Stomach (tissue), 9 donors: ENCODE data around the gene CORO2B. TPM values are rescaled to one million over a fixed set of nuclear protein-coding genes. Genes with fewer than 3 reads are reported as not detected.

Source experiments
- DNase-seq, 2 donors: peaks; one replicate each; pipeline versions ENCODE4 v3.0.0 to v3.0.0-alpha.2; 2013 to 2019
- H3K27ac ChIP-seq, 5 donors: fragments of 200-600 bp in 4 of 5; sonication (generic) in 4 of 5; one replicate each; pipeline ENCODE4 v1.5.1; 2013 to 2019; ENCODE audit warnings: mild to moderate bottlenecking in 1 of 5, moderate library complexity in 1 of 5
- H3K27me3 ChIP-seq, 3 donors: fragments of 200-600 bp; sonication (generic); one replicate each; pipeline ENCODE4 v1.5.1; 2017 to 2019; ENCODE audit warnings: mixed run types in 1 of 3
- H3K36me3 ChIP-seq, 4 donors: fragments of 200-600 bp; sonication (generic); 1 replicate in 3 of 4; 2 replicates in 1 of 4; pipeline ENCODE4 v1.5.1; 2016 to 2019
- H3K4me1 ChIP-seq, 4 donors: fragments of 200-600 bp; sonication (generic); one replicate each; pipeline ENCODE4 v1.5.1; 2016 to 2019
- H3K4me3 ChIP-seq, 4 donors: fragments of 200-600 bp; sonication (generic) in 3 of 4; one replicate each; pipeline ENCODE4 v1.5.1; 2016 to 2019; ENCODE audit warnings: mild to moderate bottlenecking in 1 of 4
- H3K9me3 ChIP-seq, 4 donors: fragments of 200-600 bp; sonication (generic); one replicate each; pipeline ENCODE4 v1.5.1; 2016 to 2019
- EP300 ChIP-seq: sonication (generic); formaldehyde crosslinking; IDR thresholded peaks from one replicate; pipeline ENCODE4 v1.6.1; 2017; ENCODE audit warnings: antibody characterized with exemption
- POLR2A ChIP-seq, 4 donors: fragments of 450-650 bp; IDR thresholded peaks; one replicate each; pipeline ENCODE4 v1.6.1; 2016; ENCODE audit warnings: antibody characterized with exemption in 4 of 4, control low read depth in 2 of 4, mild to moderate bottlenecking in 1 of 4, moderate library complexity in 1 of 4
- POLR2AphosphoS5 ChIP-seq, 3 donors: sonication (generic); formaldehyde crosslinking; IDR thresholded peaks; one replicate each; pipeline ENCODE4 v1.6.1; 2016; ENCODE audit warnings: antibody characterized with exemption in 3 of 3
- WGBS, 5 donors: extraction: QIAGEN DNeasy Blood & Tissue Kit in 3 of 5; methylation state at CpG; one replicate each; pipeline versions ENCODE4 v1.1.5 to v1.1.7; 2013 to 2018; 5-methylcytosine and 5-hydroxymethylcytosine counted together
- intact Hi-C: fragments of 100-400 bp; cut with DNase I; formaldehyde crosslinking; loops from one replicate; pipeline ENCODE4 v1.15.1; 2023; ENCODE audit warnings: low total_unique reads
- polyA plus RNA-seq, 3 donors: library from polyadenylated mRNA; stranded (reverse); fragments of 200-250 nt; gene quantifications; one replicate each; pipeline ENCODE4 v1.2.3, GENCODE V29; 2013
- total RNA-seq, 5 donors: library from RNA; depleted of rRNA; stranded (reverse); fragments of >200 nt; gene quantifications; one replicate each; pipeline versions ENCODE4 v1.1.0 to v1.2.3, GENCODE V29; 2014 to 2016
- TF ChIP-seq, protein P1 (sequence below), 7 experiments: fragments of 450-650 bp in 4 of 7; fragments of 200-600 bp in 3 of 7; sonication (generic) in 3 of 7; IDR thresholded peaks; one replicate each; pipeline ENCODE4 v1.5.1; 2016 to 2019; ENCODE audit warnings: antibody characterized with exemption in 7 of 7, control low read depth in 2 of 7, mild to moderate bottlenecking in 1 of 7
- donor health status: healthy with polysubstance abuse.
- donor health status: Bipolar disorder and iron deficiency.
- donor health status: healthy.

CORO2B gene
- total and polyA plus RNA-seq, 8 donors: 0.89 to 3.7 (median 2.3) TPM; not detected in 1

DNA sequence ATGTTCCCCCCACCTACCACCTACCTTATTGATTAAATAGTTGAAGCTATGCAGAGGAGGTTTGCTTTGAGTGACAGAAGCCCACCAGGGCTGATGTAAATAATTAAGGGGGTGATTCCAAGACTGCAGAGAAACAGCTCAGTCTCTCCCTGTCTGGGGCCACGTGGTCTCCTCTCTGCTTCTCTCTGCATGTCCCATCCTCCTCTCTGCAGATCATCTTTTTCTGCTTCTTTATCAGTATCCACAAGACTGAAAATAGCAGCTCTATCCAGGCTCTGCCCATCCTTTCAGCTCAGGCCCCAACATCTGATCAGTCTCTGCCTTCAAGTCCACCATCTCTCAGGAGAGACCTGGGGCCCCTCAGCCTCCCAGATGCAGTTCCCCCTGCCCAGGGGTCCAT, 131.1 kb downstream of the CORO2B start:
- H3K27ac ChIP-seq: no peak overlapping the region
- intact Hi-C loops: no loop called here
- no peaks in the 10 kb centered on the region for H3K27me3 ChIP-seq
- H3K36me3 ChIP-seq: peaks cover 0 to 16% (median 2%) of the 10 kb centered on the region in 4 donors
- no peak overlapping the region for H3K4me3 ChIP-seq
- TF ChIP-seq, protein P1, sequence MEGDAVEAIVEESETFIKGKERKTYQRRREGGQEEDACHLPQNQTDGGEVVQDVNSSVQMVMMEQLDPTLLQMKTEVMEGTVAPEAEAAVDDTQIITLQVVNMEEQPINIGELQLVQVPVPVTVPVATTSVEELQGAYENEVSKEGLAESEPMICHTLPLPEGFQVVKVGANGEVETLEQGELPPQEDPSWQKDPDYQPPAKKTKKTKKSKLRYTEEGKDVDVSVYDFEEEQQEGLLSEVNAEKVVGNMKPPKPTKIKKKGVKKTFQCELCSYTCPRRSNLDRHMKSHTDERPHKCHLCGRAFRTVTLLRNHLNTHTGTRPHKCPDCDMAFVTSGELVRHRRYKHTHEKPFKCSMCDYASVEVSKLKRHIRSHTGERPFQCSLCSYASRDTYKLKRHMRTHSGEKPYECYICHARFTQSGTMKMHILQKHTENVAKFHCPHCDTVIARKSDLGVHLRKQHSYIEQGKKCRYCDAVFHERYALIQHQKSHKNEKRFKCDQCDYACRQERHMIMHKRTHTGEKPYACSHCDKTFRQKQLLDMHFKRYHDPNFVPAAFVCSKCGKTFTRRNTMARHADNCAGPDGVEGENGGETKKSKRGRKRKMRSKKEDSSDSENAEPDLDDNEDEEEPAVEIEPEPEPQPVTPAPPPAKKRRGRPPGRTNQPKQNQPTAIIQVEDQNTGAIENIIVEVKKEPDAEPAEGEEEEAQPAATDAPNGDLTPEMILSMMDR (IDR thresholded peaks at IDR 0.05): no peak
- TF ChIP-seq POLR2AphosphoS5 (IDR thresholded peaks at IDR 0.05): no peak
- no peak for TF ChIP-seq EP300
- no peak for TF ChIP-seq POLR2A (IDR thresholded peaks at IDR 0.05)
- H3K9me3 ChIP-seq: no peaks in the 10 kb centered on the region
- H3K4me1 ChIP-seq: peaks cover 0 to 2% (median 0%) of the 10 kb centered on the region in 4 donors
- DNase-seq: no peak
- 54 to 77% (median 61%) methylated on average over 1 of the region's 1 CpG for WGBS, 5 donors

- TF ChIP-seq POLR2A (IDR thresholded peaks at IDR 0.05) (no peak), EP300 (no peak), POLR2AphosphoS5 (IDR thresholded peaks at IDR 0.05) (no peak)
- TF ChIP-seq, protein P1 (IDR thresholded peaks at IDR 0.05): no peak
- no peaks in the 10 kb centered on the region for H3K27me3 ChIP-seq
- H3K4me1 ChIP-seq: no peaks in the 10 kb centered on the region
- H3K27ac ChIP-seq: no peak overlapping the region
- H3K36me3 ChIP-seq: peaks cover 0 to 22% (median 2%) of the 10 kb centered on the region in 4 donors
- WGBS, 5 donors: 88 to 93% (median 92%) methylated on average over 7 to 16 of the region's 16 CpGs
- H3K4me3 ChIP-seq: no peak overlapping the region
- intact Hi-C loops: no loop called here
- H3K9me3 ChIP-seq: no peaks in the 10 kb centered on the region
- DNase-seq: no peak
These were observed 131.7 kb downstream of the CORO2B start for GRCh38 chr15:68710536-68710935.

- intact Hi-C loops: no loop called here
- peaks cover 0 to 25% (median 2%) of the 10 kb centered on the region in 4 donors for H3K36me3 ChIP-seq
- DNase-seq: no peak
- no peak overlapping the region for H3K4me3 ChIP-seq
- H3K4me1 ChIP-seq: no peaks in the 10 kb centered on the region
- H3K27ac ChIP-seq: no peak overlapping the region
- 87 to 94% (median 92%) methylated on average over 10 of the region's 10 CpGs for WGBS, 5 donors
- H3K27me3 ChIP-seq: no peaks in the 10 kb centered on the region
- H3K9me3 ChIP-seq: no peaks in the 10 kb centered on the region
- TF ChIP-seq EP300 (no peak), POLR2AphosphoS5 (IDR thresholded peaks at IDR 0.05) (no peak), POLR2A (IDR thresholded peaks at IDR 0.05) (no peak)
- TF ChIP-seq, protein P1 (IDR thresholded peaks at IDR 0.05): no peak
These were observed 132.6 kb downstream of the CORO2B start for GRCh38 chr15:68711406-68711805.

DNA sequence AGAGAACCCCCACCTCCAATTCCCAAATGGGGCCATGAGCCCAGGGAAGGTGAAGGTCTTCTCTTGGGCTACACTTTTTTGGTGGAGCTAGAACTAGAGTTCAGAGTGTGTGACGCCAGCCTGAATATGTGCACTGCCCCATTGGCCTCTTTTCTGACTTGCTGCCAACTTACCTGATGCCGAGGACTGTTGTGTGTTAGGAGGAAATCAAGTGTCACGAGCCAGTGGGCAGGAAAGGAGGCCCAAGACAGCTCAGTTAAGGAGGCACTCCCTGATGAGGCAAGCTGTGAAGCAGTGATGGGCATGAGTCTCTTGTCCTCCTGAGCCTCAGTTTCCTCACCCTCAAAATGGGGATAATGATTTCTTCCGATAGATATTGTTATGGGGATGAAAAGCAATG, 134.1 kb downstream of the CORO2B start:
- Histone ChIP-seq H3K27me3 (no peaks in the 10 kb centered on the region), H3K4me1 (no peaks in the 10 kb centered on the region), H3K9me3 (no peaks in the 10 kb centered on the region), H3K4me3 (no peak overlapping the region), H3K36me3 (peaks cover 0 to 25% (median 2%) of the 10 kb centered on the region in 4 donors), H3K27ac (no peak overlapping the region)
- TF ChIP-seq POLR2A (IDR thresholded peaks at IDR 0.05) (no peak), POLR2AphosphoS5 (IDR thresholded peaks at IDR 0.05) (no peak), EP300 (no peak)
- TF ChIP-seq, protein P1 (IDR thresholded peaks at IDR 0.05): no peak
- intact Hi-C loops: no loop called here
- WGBS, 5 donors: 46 to 77% (median 68%) methylated on average over 4 of the region's 4 CpGs
- no peak for DNase-seq
